ENCODE results near the gene MACROH2A1. TPM values are rescaled to one million over a fixed set of nuclear protein-coding genes. Genes with fewer than 3 reads are reported as not detected.

Gene MACROH2A1
- total and polyA plus RNA-seq, 2 donors (not counting 1 experiment from before 2014, with no cell fraction given) = 95.6 to 191 TPM

DNA sequence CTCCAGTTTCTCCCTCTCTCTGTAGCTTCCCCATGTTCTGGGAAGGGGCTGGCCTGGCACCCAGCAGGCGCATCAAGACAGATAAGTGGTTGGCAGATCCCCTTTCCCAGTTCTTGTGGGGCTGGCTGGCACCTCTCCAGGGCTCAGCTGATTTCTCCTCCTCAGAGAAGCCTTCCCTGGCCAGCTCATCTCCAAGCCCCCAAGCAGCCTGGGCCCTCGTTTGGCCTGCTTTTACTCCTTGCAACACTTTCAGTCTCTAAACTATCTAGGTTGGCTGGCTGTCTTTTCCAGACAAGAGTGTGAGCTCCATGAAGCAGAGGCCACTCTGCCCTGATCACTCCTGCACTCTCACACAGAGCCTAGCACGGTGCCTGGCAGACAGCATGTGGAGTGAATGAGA is 13.5 kb downstream of the MACROH2A1 start:
- Histone ChIP-seq H3K4me1 (ENCODE audit: control insufficient read depth, extremely low read depth, insufficient read depth, low read length) (peaks cover 24% of the 10 kb centered on the region), H3K4me2 (ENCODE audit: extremely low read depth, insufficient read depth, low read length) (no peak overlapping the region), H4K20me1 (ENCODE audit: control insufficient read depth, extremely low read depth, insufficient read depth, low read length) (no peaks in the 10 kb centered on the region), H3K9me3 (ENCODE audit: control insufficient read depth, insufficient read depth, low read depth, low read length) (no peaks in the 10 kb centered on the region), H3K27me3 (ENCODE audit: control insufficient read depth, insufficient read depth, low read length) (no peaks in the 10 kb centered on the region), H3K4me3 (replicated peaks in 1 of 4; ENCODE audit: control extremely low read depth in 1 of 4, insufficient read depth in 1 of 4, low read depth in 3 of 4, low read length in 4 of 4) (no peak overlapping the region), H3K27ac (ENCODE audit: insufficient read depth, low read length) (peak overlapping the region; percentile 75), H3K36me3 (ENCODE audit: control insufficient read depth, insufficient read depth, low read length) (peaks cover 18% of the 10 kb centered on the region), H3K79me2 (ENCODE audit: control insufficient read depth, insufficient read depth, low read length) (peaks cover 67% of the 10 kb centered on the region), H3K9ac (ENCODE audit: insufficient read depth, low read length) (no peak overlapping the region), H2AFZ (ENCODE audit: low read length) (no peak overlapping the region)
- TF ChIP-seq, protein P1, sequence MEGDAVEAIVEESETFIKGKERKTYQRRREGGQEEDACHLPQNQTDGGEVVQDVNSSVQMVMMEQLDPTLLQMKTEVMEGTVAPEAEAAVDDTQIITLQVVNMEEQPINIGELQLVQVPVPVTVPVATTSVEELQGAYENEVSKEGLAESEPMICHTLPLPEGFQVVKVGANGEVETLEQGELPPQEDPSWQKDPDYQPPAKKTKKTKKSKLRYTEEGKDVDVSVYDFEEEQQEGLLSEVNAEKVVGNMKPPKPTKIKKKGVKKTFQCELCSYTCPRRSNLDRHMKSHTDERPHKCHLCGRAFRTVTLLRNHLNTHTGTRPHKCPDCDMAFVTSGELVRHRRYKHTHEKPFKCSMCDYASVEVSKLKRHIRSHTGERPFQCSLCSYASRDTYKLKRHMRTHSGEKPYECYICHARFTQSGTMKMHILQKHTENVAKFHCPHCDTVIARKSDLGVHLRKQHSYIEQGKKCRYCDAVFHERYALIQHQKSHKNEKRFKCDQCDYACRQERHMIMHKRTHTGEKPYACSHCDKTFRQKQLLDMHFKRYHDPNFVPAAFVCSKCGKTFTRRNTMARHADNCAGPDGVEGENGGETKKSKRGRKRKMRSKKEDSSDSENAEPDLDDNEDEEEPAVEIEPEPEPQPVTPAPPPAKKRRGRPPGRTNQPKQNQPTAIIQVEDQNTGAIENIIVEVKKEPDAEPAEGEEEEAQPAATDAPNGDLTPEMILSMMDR (conservative IDR thresholded peaks at IDR 0.05 in 1 of 2, IDR thresholded peaks at IDR 0.05 in 1 of 2; ENCODE audit: low read depth in 1 of 2, low read length in 2 of 2) = no peak
- TF ChIP-seq EZH2 (IDR thresholded peaks at IDR 0.05; ENCODE audit: low read length, missing control alignments) = no peak
- no peak for DNase-seq (ENCODE audit: low read depth in 2 of 2)

DNA sequence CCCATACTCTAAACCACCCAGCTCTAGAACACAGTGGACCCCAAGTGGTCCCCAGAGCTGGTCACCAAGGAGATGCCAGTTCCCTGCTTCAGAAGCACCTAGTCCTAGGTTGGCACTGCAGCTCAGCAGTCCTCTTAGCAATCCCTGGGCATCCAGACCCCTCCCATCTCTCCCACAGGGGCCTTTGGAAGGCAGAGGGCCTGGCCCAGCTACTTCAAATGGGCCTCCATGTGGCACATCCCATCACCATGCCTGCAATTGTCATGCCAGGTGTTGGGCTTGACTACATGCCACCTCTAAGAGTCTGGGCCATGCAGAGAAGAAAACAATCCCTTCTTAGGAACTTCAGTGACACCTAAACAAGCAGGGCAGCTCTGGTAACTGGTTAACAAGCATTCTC is 14.1 kb downstream of the MACROH2A1 start:
- H3K27ac ChIP-seq (ENCODE audit: insufficient read depth, low read length) = no peak overlapping the region
- no peaks in the 10 kb centered on the region for H3K27me3 ChIP-seq (ENCODE audit: control insufficient read depth, insufficient read depth, low read length)
- peaks cover 22% of the 10 kb centered on the region for H3K4me1 ChIP-seq (ENCODE audit: control insufficient read depth, extremely low read depth, insufficient read depth, low read length)
- H3K9me3 ChIP-seq (ENCODE audit: control insufficient read depth, insufficient read depth, low read depth, low read length) = no peaks in the 10 kb centered on the region
- no peak overlapping the region for H3K4me3 ChIP-seq (replicated peaks in 1 of 4; ENCODE audit: control extremely low read depth in 1 of 4, insufficient read depth in 1 of 4, low read depth in 3 of 4, low read length in 4 of 4)
- no peak overlapping the region for H3K4me2 ChIP-seq (ENCODE audit: extremely low read depth, insufficient read depth, low read length)
- H3K36me3 ChIP-seq (ENCODE audit: control insufficient read depth, insufficient read depth, low read length) = peaks cover 18% of the 10 kb centered on the region
- H2AFZ ChIP-seq (ENCODE audit: low read length) = no peak overlapping the region
- H4K20me1 ChIP-seq (ENCODE audit: control insufficient read depth, extremely low read depth, insufficient read depth, low read length) = no peaks in the 10 kb centered on the region
- H3K9ac ChIP-seq (ENCODE audit: insufficient read depth, low read length) = no peak overlapping the region
- DNase-seq (ENCODE audit: low read depth in 2 of 2) = no peak
- H3K79me2 ChIP-seq (ENCODE audit: control insufficient read depth, insufficient read depth, low read length) = peaks cover 66% of the 10 kb centered on the region
- no peak for TF ChIP-seq EZH2 (IDR thresholded peaks at IDR 0.05; ENCODE audit: low read length, missing control alignments)
- TF ChIP-seq, protein P1 (conservative IDR thresholded peaks at IDR 0.05 in 1 of 2, IDR thresholded peaks at IDR 0.05 in 1 of 2; ENCODE audit: low read depth in 1 of 2, low read length in 2 of 2) = no peak

DNA sequence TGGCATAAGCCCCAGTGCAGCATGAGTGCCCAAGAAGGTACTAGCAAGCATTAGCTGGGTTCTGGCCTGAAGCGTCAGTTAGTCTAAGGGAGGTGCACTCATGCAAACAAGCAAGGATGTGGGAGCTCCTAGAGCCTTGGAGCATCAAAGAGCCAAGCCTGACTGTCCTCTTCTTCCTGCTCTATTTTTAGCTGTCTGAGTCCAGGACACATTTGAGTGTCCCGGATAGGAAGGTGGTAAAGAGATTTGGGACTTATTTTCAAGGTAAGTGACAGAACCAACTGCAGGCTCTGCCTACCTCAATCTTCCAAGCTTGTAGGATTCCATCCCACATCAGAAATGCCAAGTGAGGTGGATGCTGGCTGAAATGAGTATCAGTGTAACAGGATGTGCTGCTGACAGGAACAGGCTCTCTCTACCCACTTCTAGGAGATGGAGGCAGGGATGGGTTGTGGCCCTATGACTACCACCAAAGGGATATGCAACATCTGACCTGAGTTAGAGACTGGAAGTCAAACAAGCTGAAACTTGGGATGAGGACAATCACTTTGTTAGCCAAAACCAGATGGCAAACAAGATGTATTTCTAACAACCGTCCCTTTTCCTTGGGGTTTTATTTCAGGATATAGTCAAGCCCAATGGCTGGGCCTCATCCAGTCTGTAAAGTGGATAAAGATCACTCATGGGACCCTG is 15.1 kb downstream of the MACROH2A1 start:
- Histone ChIP-seq H2AFZ (ENCODE audit: low read length) (no peak overlapping the region), H3K27ac (ENCODE audit: insufficient read depth, low read length) (no peak overlapping the region), H3K4me2 (ENCODE audit: extremely low read depth, insufficient read depth, low read length) (no peak overlapping the region), H3K9ac (ENCODE audit: insufficient read depth, low read length) (no peak overlapping the region), H3K4me3 (replicated peaks in 1 of 4; ENCODE audit: control extremely low read depth in 1 of 4, insufficient read depth in 1 of 4, low read depth in 3 of 4, low read length in 4 of 4) (no peak overlapping the region), H3K4me1 (ENCODE audit: control insufficient read depth, extremely low read depth, insufficient read depth, low read length) (peaks cover 25% of the 10 kb centered on the region), H3K9me3 (ENCODE audit: control insufficient read depth, insufficient read depth, low read depth, low read length) (no peaks in the 10 kb centered on the region), H3K79me2 (ENCODE audit: control insufficient read depth, insufficient read depth, low read length) (peaks cover 57% of the 10 kb centered on the region), H3K27me3 (ENCODE audit: control insufficient read depth, insufficient read depth, low read length) (no peaks in the 10 kb centered on the region), H3K36me3 (ENCODE audit: control insufficient read depth, insufficient read depth, low read length) (peaks cover 17% of the 10 kb centered on the region), H4K20me1 (ENCODE audit: control insufficient read depth, extremely low read depth, insufficient read depth, low read length) (no peaks in the 10 kb centered on the region)
- no peak for DNase-seq (ENCODE audit: low read depth in 2 of 2)
- no peak for TF ChIP-seq EZH2 (IDR thresholded peaks at IDR 0.05; ENCODE audit: low read length, missing control alignments)
- TF ChIP-seq, protein P1 (conservative IDR thresholded peaks at IDR 0.05 in 1 of 2, IDR thresholded peaks at IDR 0.05 in 1 of 2; ENCODE audit: low read depth in 1 of 2, low read length in 2 of 2) = no peak
